H1 (cell line): ENCODE results near the gene FAM227B. TPM values are rescaled to one million over a fixed set of nuclear protein-coding genes. Genes with fewer than 3 reads are reported as not detected.

Experiments used
- CTCF ChIA-PET: fragments of 300-600 bp; sonication (Branson Sonifier 250); formaldehyde crosslinking; loops from one replicate; lab custom pipeline; 2021; ENCODE audit not compliant: partially characterized antibody; lab: Charles Lee
- POLR2A ChIA-PET: fragments of 300-600 bp; sonication (Branson Sonifier 250); formaldehyde crosslinking; loops from one replicate; lab custom pipeline; 2021; ENCODE audit warnings: inconsistent platforms; ENCODE audit not compliant: partially characterized antibody; lab: Charles Lee
- DNase-seq, 2 experiments: peaks; one replicate each; pipeline versions ENCODE4 v3.0.0 to v3.0.0-alpha.2; 2010 to 2022; ENCODE audit warnings: low spot score in 2 of 2, low read depth in 1 of 2, mixed read lengths in 1 of 2
- FAIRE-seq: peaks from 2 replicates; lab custom pipeline; 2011; peaks lifted over from hg19 to GRCh38; lab: Jason Lieb, UNC
- H2AFZ ChIP-seq: 2 replicates; pipeline ENCODE4 v1.8.1; 2012; ENCODE audit warnings: low read length, inconsistent platforms
- H2AK5ac ChIP-seq: 2 replicates; pipeline ENCODE4 v1.6.1; 2013; ENCODE audit warnings: low read depth, low read length
- H2BK120ac ChIP-seq: replicated peaks from 2 replicates; pipeline ENCODE3; 2013; ENCODE audit warnings: low read depth, low read length, inconsistent platforms
- H2BK12ac ChIP-seq: 2 replicates; pipeline ENCODE4 v1.6.1; 2013; ENCODE audit warnings: low read depth, low read length
- H2BK15ac ChIP-seq: 2 replicates; pipeline ENCODE4 v1.6.1; 2013; ENCODE audit warnings: low read length
- H2BK20ac ChIP-seq: 2 replicates; pipeline ENCODE4 v1.6.1; 2013; ENCODE audit warnings: low read length
- H2BK5ac ChIP-seq: 2 replicates; pipeline ENCODE4 v1.6.1; 2013; ENCODE audit warnings: low read depth, low read length
- H3K14ac ChIP-seq: 2 replicates; pipeline ENCODE4 v1.6.1; 2013; ENCODE audit warnings: inconsistent platforms; ENCODE audit not compliant: insufficient read length
- H3K18ac ChIP-seq: 2 replicates; pipeline ENCODE4 v1.6.1; 2013; ENCODE audit warnings: low read length; ENCODE audit errors: extremely low read depth
- H3K23ac ChIP-seq: 2 replicates; pipeline ENCODE4 v1.6.1; 2013; ENCODE audit warnings: inconsistent platforms; ENCODE audit not compliant: insufficient read length
- H3K23me2 ChIP-seq: 2 replicates; pipeline ENCODE4 v1.6.1; 2013; ENCODE audit warnings: low read depth, low read length
- H3K27ac ChIP-seq: 2 replicates; pipeline ENCODE4 v1.6.1; 2011; ENCODE audit warnings: low read depth, low read length, inconsistent platforms
- H3K27me3 ChIP-seq, 4 experiments: replicated peaks in 1 of 4; 1 replicate in 1 of 4; 2 replicates in 3 of 4; pipeline versions ENCODE4 v1.6.1 to v1.8.1; 2011 to 2013; ENCODE audit warnings: low read length in 3 of 4, mild to moderate bottlenecking in 3 of 4, inconsistent platforms in 2 of 4, mixed read lengths in 2 of 4, moderate library complexity in 1 of 4; ENCODE audit not compliant: control insufficient read depth in 3 of 4, insufficient read depth in 3 of 4; ENCODE audit errors: extremely low read depth in 1 of 4
- H3K36me3 ChIP-seq, 4 experiments: 2 replicates each; pipeline versions ENCODE4 v1.6.1 to v1.8.1; 2011 to 2013; ENCODE audit warnings: mild to moderate bottlenecking in 4 of 4, low read length in 3 of 4, moderate library complexity in 2 of 4, control low read depth in 1 of 4, inconsistent platforms in 1 of 4; ENCODE audit not compliant: insufficient read depth in 4 of 4, control insufficient read depth in 2 of 4
- H3K4ac ChIP-seq: replicated peaks from 2 replicates; pipeline ENCODE3; 2013; ENCODE audit warnings: low read length, low read depth, mixed read lengths, inconsistent platforms; ENCODE audit not compliant: insufficient read length
- H3K4me1 ChIP-seq, 4 experiments: replicated peaks in 1 of 4; 1 replicate in 1 of 4; 2 replicates in 3 of 4; pipeline versions ENCODE4 v1.6.1 to v1.8.1; 2011 to 2013; ENCODE audit warnings: low read length in 3 of 4, inconsistent platforms in 2 of 4, mixed read lengths in 1 of 4; ENCODE audit not compliant: insufficient read depth in 4 of 4, control insufficient read depth in 3 of 4
- H3K4me2 ChIP-seq, 2 experiments: 2 replicates each; pipeline versions ENCODE4 v1.6.1 to v1.8.1; 2011 to 2013; ENCODE audit warnings: low read depth in 2 of 2, low read length in 2 of 2, control low read depth in 1 of 2, inconsistent platforms in 1 of 2, mild to moderate bottlenecking in 1 of 2; ENCODE audit not compliant: insufficient read depth in 1 of 2
- H3K4me3 ChIP-seq, 4 experiments: fragments of 200-600, 300-600 bp in 1 of 4; sonication (generic), shearing (Covaris generic), sonication (Bioruptor Twin) in 1 of 4; 2 replicates each; pipeline versions ENCODE4 v1.5.1 to v1.8.1; 2011 to 2016; ENCODE audit warnings: low read length in 4 of 4, low read depth in 3 of 4, control low read depth in 2 of 4, inconsistent platforms in 2 of 4, mild to moderate bottlenecking in 2 of 4, mixed read lengths in 1 of 4, moderate library complexity in 1 of 4; ENCODE audit not compliant: insufficient read depth in 2 of 4; ENCODE audit errors: extremely low read depth in 1 of 4
- H3K56ac ChIP-seq: replicated peaks from 2 replicates; pipeline ENCODE3; 2013; ENCODE audit warnings: low read depth, mild to moderate bottlenecking, mixed read lengths, low read length, inconsistent platforms; ENCODE audit not compliant: insufficient read length
- H3K79me1 ChIP-seq: 2 replicates; pipeline ENCODE4 v1.6.1; 2013; ENCODE audit warnings: low read depth, low read length, control low read depth
- H3K79me2 ChIP-seq, 2 experiments: 2 replicates each; pipeline versions ENCODE4 v1.6.1 to v1.8.1; 2012 to 2013; ENCODE audit warnings: low read length in 2 of 2, mild to moderate bottlenecking in 2 of 2, inconsistent platforms in 1 of 2; ENCODE audit not compliant: insufficient read depth in 2 of 2, control insufficient read depth in 1 of 2
- H3K9ac ChIP-seq, 4 experiments: replicated peaks in 1 of 4; 1 replicate in 1 of 4; 2 replicates in 3 of 4; pipeline versions ENCODE4 v1.6.1 to v1.8.1; 2011 to 2013; ENCODE audit warnings: low read depth in 3 of 4, low read length in 3 of 4, control low read depth in 2 of 4, mild to moderate bottlenecking in 2 of 4, moderate library complexity in 2 of 4, inconsistent platforms in 1 of 4; ENCODE audit errors: extremely low read depth in 1 of 4
- H3K9me3 ChIP-seq, 2 experiments: 2 replicates each; pipeline versions ENCODE4 v1.6.1 to v1.8.1; 2012 to 2013; ENCODE audit warnings: mild to moderate bottlenecking in 2 of 2, moderate library complexity in 2 of 2, control low read depth in 1 of 2, inconsistent platforms in 1 of 2, low read depth in 1 of 2, low read length in 1 of 2, mixed read lengths in 1 of 2; ENCODE audit not compliant: insufficient read depth in 2 of 2
- H4K20me1 ChIP-seq, 2 experiments: replicated peaks in 1 of 2; 2 replicates each; pipeline versions ENCODE3 to v1.8.1; 2011 to 2013; ENCODE audit warnings: inconsistent platforms in 2 of 2, low read length in 2 of 2, mild to moderate bottlenecking in 1 of 2; ENCODE audit not compliant: insufficient read depth in 2 of 2, control insufficient read depth in 1 of 2
- H4K5ac ChIP-seq: 2 replicates; pipeline ENCODE4 v1.6.1; 2013; ENCODE audit warnings: low read length, low read depth, mixed read lengths, inconsistent platforms; ENCODE audit not compliant: insufficient read length
- H4K8ac ChIP-seq: 2 replicates; pipeline ENCODE4 v1.8.0; 2013; ENCODE audit warnings: mild to moderate bottlenecking, moderate library complexity, low read length, inconsistent platforms; ENCODE audit not compliant: insufficient read depth; ENCODE audit errors: extremely low read depth
- H4K91ac ChIP-seq: replicated peaks from 2 replicates; pipeline ENCODE3; 2013; ENCODE audit warnings: low read length, mixed read lengths, inconsistent platforms; ENCODE audit not compliant: insufficient read length
- SIRT6 ChIP-seq: IDR thresholded peaks from one replicate; pipeline ENCODE4 v1.7.1; 2012; ENCODE audit warnings: low read length, inconsistent platforms
- SIX5 ChIP-seq: IDR thresholded peaks from 2 replicates; pipeline ENCODE4 v1.6.1; 2011; ENCODE audit warnings: mild to moderate bottlenecking, low read depth, low read length
- WGBS, 2 experiments: shearing (Covaris generic) in 1 of 2; methylation state at CpG; one replicate each; pipeline versions ENCODE4 v1.1.6 to v1.1.7; 2013 to 2015; ENCODE audit warnings: low lambda C conversion rate in 2 of 2, mixed read lengths in 2 of 2, inconsistent platforms in 1 of 2, low coverage in 1 of 2, missing lambda C conversion rate in 1 of 2; ENCODE audit not compliant: insufficient replicate concordance in 2 of 2, insufficient coverage in 1 of 2, insufficient read length in 1 of 2; ENCODE audit errors: extremely low coverage in 1 of 2, missing lambda C conversion rate in 1 of 2; 5-methylcytosine and 5-hydroxymethylcytosine counted together
- polyA plus RNA-seq, 7 experiments: library from polyadenylated mRNA; depleted of rRNA in 3 of 7; stranded (reverse) in 5 of 7; unstranded in 2 of 7; fragments of >200 nt in 5 of 7; fragments of 200-250 nt in 2 of 7; gene quantifications; 1 replicate in 5 of 7; 2 replicates in 1 of 7; 4 replicates in 1 of 7; pipeline versions ENCODE4 v1.2.1 to v1.2.3, GENCODE V29; 2011 to 2013; ENCODE audit warnings: missing spikeins in 2 of 7, mixed read lengths in 2 of 7
- total RNA-seq: library from RNA; stranded (reverse); fragmentation: NEBNext Ultra II Directional; extraction: Animal tissue kit (Norgen Biotek cat#: 25700); gene quantifications from 2 replicates; pipeline ENCODE4 v1.2.1, GENCODE V29; 2021

The FAM227B gene
- total and polyA plus RNA-seq, 2 of the 8 experiments (the other 6 are each of a cell fraction or from before 2014, with no cell fraction given): 4.0 to 6.5 TPM

- Histone ChIP-seq H2BK15ac (no peak overlapping the region), H4K8ac (no peak overlapping the region), H3K4me2 (no peak overlapping the region), H2AK5ac (no peak overlapping the region), H3K14ac (no peak overlapping the region), H3K56ac (no peak overlapping the region), H3K9me3 (peaks cover 1 to 4% of the 10 kb centered on the region in 2 experiments; a peak in 1 of 4 replicates), H2BK20ac (no peak overlapping the region), H3K27me3 (no peaks in the 10 kb centered on the region), H3K4me1 (no peaks in the 10 kb centered on the region), H3K27ac (no peak overlapping the region), H3K4me3 (no peak overlapping the region), H2BK5ac (no peak overlapping the region), H3K9ac (no peak overlapping the region), H3K79me1 (no peaks in the 10 kb centered on the region), H4K91ac (no peak overlapping the region), H2BK120ac (no peak overlapping the region), H3K23me2 (no peaks in the 10 kb centered on the region), H4K20me1 (no peaks in the 10 kb centered on the region), H2BK12ac (no peak overlapping the region), H3K18ac (no peak overlapping the region), H4K5ac (no peak overlapping the region), H3K36me3 (no peaks in the 10 kb centered on the region), H3K4ac (no peak overlapping the region), H3K23ac (no peak overlapping the region), H2AFZ (no peak overlapping the region), H3K79me2 (no peaks in the 10 kb centered on the region)
- CTCF ChIA-PET: no interaction called here
- POLR2A ChIA-PET: no interaction called here
- 89% methylated on average over 4 of the region's 4 CpGs; no CpG with 5 or more reads in 1 of the 2 experiments for WGBS, 2 experiments
- DNase-seq (no peak), FAIRE-seq (no peak)
- no peak for TF ChIP-seq SIX5
- no peak for TF ChIP-seq SIRT6
These were observed 92.3 kb downstream of the FAM227B start for GRCh38 chr15:49528289-49528688.
